Stomach smooth muscle (tissue), 2 donors: ENCODE data around the gene BBOF1.

Experiments used
- H3K27ac ChIP-seq: one replicate; pipeline ENCODE4 v1.7.0; 2013; ENCODE audit warnings: mild to moderate bottlenecking, low read length, inconsistent platforms
- H3K27me3 ChIP-seq, 2 donors: one replicate each; pipeline ENCODE4 v1.7.0; 2013; ENCODE audit warnings: low read length in 2 of 2; ENCODE audit not compliant: insufficient read depth in 2 of 2, control insufficient read depth in 1 of 2
- H3K36me3 ChIP-seq, 2 donors: one replicate each; pipeline ENCODE4 v1.7.0; 2013; ENCODE audit warnings: low read length in 2 of 2; ENCODE audit not compliant: control insufficient read depth in 2 of 2, insufficient read depth in 2 of 2
- H3K4me1 ChIP-seq: one replicate; pipeline ENCODE4 v1.7.0; 2013; ENCODE audit warnings: low read length; ENCODE audit not compliant: control insufficient read depth, insufficient read depth
- H3K4me3 ChIP-seq, 2 donors: one replicate each; pipeline ENCODE4 v1.7.0; 2013; ENCODE audit warnings: low read length in 2 of 2
- H3K9ac ChIP-seq, 2 donors: one replicate each; pipeline ENCODE4 v1.7.0; 2013; ENCODE audit warnings: low read length in 2 of 2, mild to moderate bottlenecking in 1 of 2
- H3K9me3 ChIP-seq, 2 donors: one replicate each; pipeline ENCODE4 v1.7.0; 2013; ENCODE audit warnings: low read length in 2 of 2; ENCODE audit not compliant: control insufficient read depth in 2 of 2
- donor health status: healthy.
- donor health status: Pancreatic carcinoma.

BBOF1 gene

DNA sequence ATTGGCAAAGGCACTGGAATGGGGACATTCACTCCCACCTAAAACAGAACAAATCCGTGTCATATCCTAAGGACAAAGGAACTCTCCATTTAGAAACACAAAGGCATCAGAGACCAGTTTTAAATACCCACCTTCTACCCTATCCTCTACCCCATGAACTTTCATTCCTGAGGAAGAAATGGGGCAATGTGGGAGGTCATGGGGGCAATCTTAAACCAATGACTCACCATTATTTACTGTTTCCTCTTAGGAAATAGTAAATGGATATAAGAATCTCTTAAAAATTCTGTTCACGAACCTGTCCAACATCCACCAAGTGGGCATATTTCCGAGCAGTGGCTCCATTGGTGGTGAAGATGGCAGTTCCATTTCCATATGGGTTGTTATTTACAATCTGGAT is 45.7 kb downstream of the BBOF1 start:
- H3K4me3 ChIP-seq, result no peak overlapping the region
- H3K9me3 ChIP-seq, result no peaks in the 10 kb centered on the region
- no peaks in the 10 kb centered on the region for H3K27me3 ChIP-seq
- H3K36me3 ChIP-seq, result peaks cover 26 to 45% of the 10 kb centered on the region in 2 donors
- no peak overlapping the region for H3K27ac ChIP-seq
- H3K4me1 ChIP-seq, result no peaks in the 10 kb centered on the region
- H3K9ac ChIP-seq, result no peak overlapping the region

DNA sequence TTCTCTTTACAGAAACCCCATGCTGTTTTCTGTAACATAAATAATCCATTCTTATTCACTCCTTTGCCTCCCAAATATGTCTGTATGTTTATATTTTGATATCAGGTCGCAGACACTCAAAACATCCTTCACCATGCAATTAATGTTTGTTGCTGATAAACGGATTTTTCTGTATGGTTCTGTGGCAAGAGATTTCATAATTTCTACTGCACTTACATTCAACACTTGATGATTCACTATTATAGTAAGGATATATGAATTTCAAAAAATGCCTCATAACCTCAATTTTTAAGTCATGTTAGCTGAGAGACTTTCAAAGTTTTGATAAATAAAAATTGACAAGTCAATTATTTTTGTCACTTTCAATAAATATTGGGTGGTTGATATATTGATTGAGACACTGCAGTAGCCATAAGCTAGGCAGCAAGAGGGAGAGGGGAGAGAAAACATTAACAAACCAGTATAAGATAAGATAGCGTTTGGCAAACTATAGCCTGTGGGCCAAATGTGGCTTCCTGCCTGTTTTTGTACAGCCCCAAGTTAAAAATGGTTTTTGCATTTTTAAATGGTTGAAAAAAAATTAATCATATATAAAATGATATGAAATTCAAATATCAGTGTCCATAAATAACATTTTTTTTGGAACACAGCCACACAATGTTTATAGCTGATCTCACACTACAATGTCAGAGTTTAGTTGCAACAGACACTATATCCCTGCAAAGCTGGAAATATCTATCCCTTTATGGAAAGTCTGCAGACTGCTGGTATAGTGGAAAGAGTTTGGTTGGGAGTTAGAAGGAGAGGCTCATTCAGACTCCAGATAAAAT is 46.8 kb downstream of the BBOF1 start:
- no peaks in the 10 kb centered on the region for H3K9me3 ChIP-seq
- H3K4me1 ChIP-seq, result no peaks in the 10 kb centered on the region
- no peak overlapping the region for H3K27ac ChIP-seq
- H3K4me3 ChIP-seq, result no peak overlapping the region
- H3K27me3 ChIP-seq, result no peaks in the 10 kb centered on the region
- no peak overlapping the region for H3K9ac ChIP-seq
- peaks cover 27 to 42% of the 10 kb centered on the region in 2 donors for H3K36me3 ChIP-seq

DNA sequence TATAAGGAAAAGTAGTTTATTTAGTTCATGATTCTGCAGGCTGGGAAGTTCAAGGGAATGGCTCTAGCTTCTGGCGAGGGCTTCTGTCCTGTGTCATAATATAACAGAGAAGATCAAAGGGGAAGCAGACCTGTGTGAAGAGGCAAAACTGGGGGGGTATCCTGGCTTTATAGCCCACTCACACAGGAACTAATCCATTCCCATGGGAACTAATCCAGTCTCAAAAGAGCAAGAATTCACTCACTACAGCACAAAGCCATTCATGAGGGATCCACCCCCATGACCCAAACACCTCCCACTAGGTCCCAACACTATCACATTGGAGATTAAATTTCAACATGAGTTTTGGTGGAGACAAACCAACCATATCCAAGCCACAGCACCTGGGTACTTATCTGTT is 58.3 kb downstream of the BBOF1 start:
- H3K4me3 ChIP-seq, result no peak overlapping the region
- no peak overlapping the region for H3K27ac ChIP-seq
- H3K36me3 ChIP-seq, result peaks cover under 1 to 7% of the 10 kb centered on the region in 2 donors
- H3K9ac ChIP-seq, result no peak overlapping the region
- H3K27me3 ChIP-seq, result no peaks in the 10 kb centered on the region
- H3K4me1 ChIP-seq, result no peaks in the 10 kb centered on the region
- no peaks in the 10 kb centered on the region for H3K9me3 ChIP-seq

DNA sequence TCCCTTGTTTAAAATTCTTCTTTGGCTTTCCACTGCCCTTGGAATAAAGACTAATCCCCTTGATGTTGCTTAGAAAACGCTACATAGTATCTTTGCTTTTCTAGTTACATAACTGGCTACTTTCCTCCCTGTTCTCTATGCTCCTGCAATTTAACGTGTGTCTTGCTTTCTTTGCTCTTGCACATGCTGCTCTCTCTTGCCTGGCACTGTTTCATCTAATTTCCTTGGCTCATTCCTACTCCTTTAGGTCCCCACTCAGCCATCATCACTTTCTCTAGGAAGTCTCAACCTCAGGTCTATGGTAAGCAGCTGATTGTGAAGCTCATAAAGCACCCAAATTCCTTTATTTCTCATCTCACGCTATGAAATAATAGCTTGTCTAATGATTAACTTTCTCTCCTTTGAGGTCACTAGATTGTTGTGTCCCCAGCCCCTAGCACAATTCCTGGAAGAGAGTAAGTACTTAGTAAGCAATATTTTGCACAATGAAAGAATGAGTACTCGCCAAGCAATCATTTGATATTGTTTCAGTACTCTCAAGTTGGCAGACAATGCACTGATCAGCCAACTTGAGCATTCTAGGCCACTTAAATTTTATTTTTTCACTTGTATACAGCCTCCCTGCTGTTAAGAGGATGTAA is 61.8 kb downstream of the BBOF1 start:
- Histone ChIP-seq H3K4me3 (no peak overlapping the region), H3K36me3 (no peaks in the 10 kb centered on the region), H3K4me1 (peaks cover 12% of the 10 kb centered on the region), H3K9ac (no peak overlapping the region), H3K9me3 (no peaks in the 10 kb centered on the region), H3K27ac (no peak overlapping the region), H3K27me3 (no peaks in the 10 kb centered on the region)

DNA sequence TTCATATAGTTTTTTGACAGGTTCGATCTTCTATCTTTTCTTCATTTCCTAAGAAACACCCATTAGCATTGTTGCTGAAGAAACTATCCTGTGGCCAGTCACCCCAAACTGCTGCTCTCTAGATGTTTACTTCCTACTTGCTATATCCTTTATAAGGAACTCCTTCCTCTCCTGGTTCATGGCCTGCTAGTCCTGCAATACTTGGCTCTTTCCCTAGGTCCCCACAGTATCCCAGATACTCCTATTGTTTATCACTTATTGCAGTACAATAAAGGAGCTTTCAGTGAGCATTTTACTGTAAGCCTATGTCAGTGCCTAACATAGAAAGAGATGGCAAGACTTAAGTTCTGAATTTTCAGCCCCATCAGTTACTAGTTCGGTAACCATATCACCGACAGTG is 62.3 kb downstream of the BBOF1 start:
- Histone ChIP-seq H3K9me3 (no peaks in the 10 kb centered on the region), H3K27me3 (no peaks in the 10 kb centered on the region), H3K4me1 (peaks cover 12% of the 10 kb centered on the region), H3K4me3 (no peak overlapping the region), H3K27ac (no peak overlapping the region), H3K36me3 (no peaks in the 10 kb centered on the region), H3K9ac (no peak overlapping the region)

DNA sequence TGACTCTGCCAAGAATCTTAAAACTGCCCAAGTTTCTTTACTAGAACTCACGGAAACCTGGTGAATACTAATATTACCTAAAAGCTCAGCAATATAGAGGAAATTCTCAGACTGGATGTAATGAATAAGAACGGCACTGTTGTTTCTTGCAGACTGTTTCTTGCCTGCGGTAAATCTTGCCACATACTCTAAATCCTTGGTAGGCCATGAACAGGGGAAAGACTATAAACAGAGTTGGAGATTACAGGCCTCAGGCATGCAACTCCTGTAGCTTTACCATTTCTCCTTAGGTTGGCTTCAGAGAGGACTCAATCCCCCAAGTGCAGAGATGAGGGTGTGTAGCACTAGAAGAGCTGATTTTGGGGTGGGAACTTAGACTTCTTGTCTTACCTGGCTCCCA is 64.0 kb downstream of the BBOF1 start:
- Histone ChIP-seq H3K9me3 (no peaks in the 10 kb centered on the region), H3K27me3 (no peaks in the 10 kb centered on the region), H3K36me3 (no peaks in the 10 kb centered on the region), H3K9ac (peak overlapping the region; percentile 65 to 94), H3K4me1 (peaks cover 12% of the 10 kb centered on the region), H3K27ac (no peak overlapping the region), H3K4me3 (peak overlapping the region; percentile 78 to 98)

DNA sequence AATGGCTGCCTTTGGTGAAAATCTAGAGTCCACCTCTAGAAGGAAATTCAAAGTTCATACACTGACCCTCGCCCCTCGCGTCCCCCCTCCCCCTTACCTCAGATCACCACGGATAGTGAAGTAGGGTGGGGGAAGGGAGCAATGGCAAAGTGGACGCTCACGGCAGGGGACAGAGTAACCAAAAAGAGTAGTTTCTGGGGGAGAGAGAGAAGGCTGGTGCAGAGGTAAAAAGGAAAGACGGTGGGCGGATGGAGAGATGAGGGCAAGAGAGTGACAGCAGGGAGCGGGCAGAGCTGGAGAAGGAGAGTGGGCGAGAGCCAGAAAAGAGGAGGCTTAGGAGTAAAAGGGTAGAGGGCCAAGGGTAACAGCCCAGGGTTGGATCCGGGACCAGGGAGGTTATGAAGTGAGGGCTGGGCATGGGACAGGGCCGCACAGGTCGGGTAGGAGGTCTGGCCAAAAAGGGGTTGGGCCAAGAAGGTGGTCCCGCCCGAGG is 64.7 kb downstream of the BBOF1 start:
- H3K36me3 ChIP-seq, result no peaks in the 10 kb centered on the region
- peaks cover 12% of the 10 kb centered on the region for H3K4me1 ChIP-seq
- H3K27ac ChIP-seq, result peak overlapping the region; percentile 87
- peak overlapping the region; percentile 78 to 98 for H3K4me3 ChIP-seq
- peak overlapping the region; percentile 65 to 94 for H3K9ac ChIP-seq
- H3K27me3 ChIP-seq, result no peaks in the 10 kb centered on the region
- no peaks in the 10 kb centered on the region for H3K9me3 ChIP-seq

DNA sequence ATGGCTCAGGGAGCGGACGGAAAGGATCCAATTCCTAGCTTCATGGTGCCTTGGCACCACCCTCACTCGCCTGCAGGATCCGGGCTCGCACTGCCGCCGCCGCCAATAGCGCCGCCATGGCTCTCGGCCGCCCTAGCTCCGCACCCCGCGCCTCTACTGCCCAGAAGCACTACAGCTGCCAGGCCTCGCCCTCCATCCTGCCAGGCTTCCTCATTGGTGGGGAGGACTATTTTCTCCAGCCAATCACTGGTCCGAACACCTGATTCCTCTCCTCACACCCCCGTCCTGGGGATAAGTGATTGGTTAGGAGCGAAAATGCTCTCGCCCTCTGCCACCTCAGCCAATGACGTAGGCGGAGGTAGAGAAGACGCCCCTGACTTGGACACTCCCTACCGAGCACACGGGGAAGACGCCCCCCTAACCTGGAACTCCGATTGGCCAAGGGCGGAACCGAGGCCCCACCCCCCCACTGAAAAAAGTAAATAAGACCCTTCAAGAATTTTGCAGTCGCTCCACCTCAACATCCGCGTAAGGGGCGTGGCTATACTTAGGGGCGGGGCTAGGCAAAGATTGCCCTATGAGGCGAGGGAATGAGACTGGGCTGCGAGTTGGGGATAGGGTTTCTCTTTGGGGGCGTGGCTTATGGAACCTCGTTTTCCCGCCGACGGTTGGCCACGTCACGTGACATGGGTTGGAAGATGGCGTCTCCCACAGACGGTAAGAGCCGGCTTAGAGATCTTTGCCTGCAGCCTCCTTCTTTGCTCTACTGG is 65.3 kb downstream of the BBOF1 start, which contains the start of the genes ALDH6A1 and LIN52:
Gene ALDH6A1, minus strand, starts transcription at position 177 of the 770 bp plus-strand sequence. Its CDS starts 59 bp downstream, at position 118.
Gene LIN52, plus strand, starts transcription at position 680 of the 770 bp plus-strand sequence. Its CDS starts 19 bp downstream, at position 699.
- peak within 1 kb of the TSS; percentile 87 for H3K27ac ChIP-seq
- H3K27me3 ChIP-seq, result no peaks in the 10 kb centered on the region
- H3K36me3 ChIP-seq, result no peaks in the 10 kb centered on the region
- peaks cover 12% of the 10 kb centered on the region for H3K4me1 ChIP-seq
- no peaks in the 10 kb centered on the region for H3K9me3 ChIP-seq
- peak within 1 kb of the TSS; percentile 98 for H3K4me3 ChIP-seq
- H3K9ac ChIP-seq, result peak within 1 kb of the TSS; percentile 82 to 94

DNA sequence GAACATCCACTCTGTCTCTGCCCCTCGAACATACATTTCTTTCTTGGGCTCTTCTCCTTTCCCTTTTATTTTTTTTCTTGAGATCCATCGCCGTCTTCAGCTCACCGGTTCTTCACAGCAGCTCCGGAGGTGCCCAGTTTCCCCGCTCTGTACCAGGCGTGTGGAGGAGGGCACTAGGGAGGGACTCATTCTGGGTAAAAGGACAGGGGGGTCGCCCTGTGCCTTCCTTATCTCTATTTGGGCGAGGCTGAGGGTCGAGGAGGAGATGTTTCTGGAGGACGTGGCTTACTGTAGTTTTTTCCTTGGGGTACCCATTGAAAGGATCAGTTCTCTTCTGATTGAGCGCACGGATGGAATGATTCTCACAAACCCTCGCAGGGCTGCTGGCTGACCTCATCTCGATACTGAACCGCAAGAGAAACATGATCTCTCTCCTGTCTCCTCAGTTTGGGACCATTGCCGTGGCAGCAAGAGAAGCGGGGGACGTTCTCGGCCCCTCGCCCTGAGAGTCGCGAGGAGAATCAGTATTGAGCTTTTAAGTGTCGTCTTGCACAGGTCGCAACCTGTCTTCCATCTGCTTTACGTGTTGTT is 66.0 kb downstream of the BBOF1 start:
- Histone ChIP-seq H3K9me3 (no peaks in the 10 kb centered on the region), H3K4me3 (peak overlapping the region; percentile 98), H3K27ac (peak overlapping the region; percentile 87), H3K9ac (peak overlapping the region; percentile 82 to 88), H3K27me3 (no peaks in the 10 kb centered on the region), H3K36me3 (no peaks in the 10 kb centered on the region), H3K4me1 (peaks cover 12% of the 10 kb centered on the region)

DNA sequence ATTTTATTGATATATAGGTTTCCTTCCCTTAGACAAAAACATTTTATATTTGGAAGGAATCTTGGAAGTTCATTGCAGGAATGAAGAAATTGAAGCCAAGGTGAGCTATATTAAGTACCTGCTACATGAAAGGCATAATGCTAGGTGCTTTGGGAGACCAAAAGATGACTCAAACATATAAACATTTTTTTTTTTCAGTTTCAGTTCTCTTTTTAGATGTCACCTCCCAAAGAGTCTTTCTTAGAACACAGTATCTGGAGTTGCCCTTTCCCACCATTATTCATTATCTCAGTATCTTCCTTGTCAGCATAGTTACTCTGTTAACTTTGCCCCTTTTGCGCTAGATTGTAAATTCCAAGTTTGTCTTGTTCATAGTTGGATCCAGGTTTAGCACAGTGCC is 66.7 kb downstream of the BBOF1 start:
- Histone ChIP-seq H3K4me3 (peak overlapping the region; percentile 98), H3K36me3 (no peaks in the 10 kb centered on the region), H3K27me3 (no peaks in the 10 kb centered on the region), H3K9me3 (no peaks in the 10 kb centered on the region), H3K9ac (peak overlapping the region in 1 of 2 donors; percentile 82), H3K27ac (no peak overlapping the region), H3K4me1 (peaks cover 12% of the 10 kb centered on the region)
